Neuronal stem cell (in vitro differentiated cells): Measurements from ENCODE around the gene KCNK10.

Experiments
- DNase-seq: peaks from one replicate; pipeline ENCODE4 v3.0.0-alpha.2; 2013; ENCODE audit warnings: low spot score
- H2AFZ ChIP-seq: one replicate; pipeline ENCODE4 v1.6.1; 2013; ENCODE audit warnings: mild to moderate bottlenecking, low read length, inconsistent platforms
- H2AK5ac ChIP-seq: 2 replicates; pipeline ENCODE4 v1.6.1; 2013; ENCODE audit warnings: low read depth, mild to moderate bottlenecking, inconsistent platforms, low read length, moderate library complexity, mixed read lengths
- H2BK120ac ChIP-seq: 2 replicates; pipeline ENCODE4 v1.6.1; 2013; ENCODE audit warnings: low read depth, mild to moderate bottlenecking, inconsistent platforms, low read length, moderate library complexity, mixed read lengths
- H2BK12ac ChIP-seq: one replicate; pipeline ENCODE4 v1.6.1; 2013; ENCODE audit warnings: low read length, inconsistent platforms
- H2BK15ac ChIP-seq: 2 replicates; pipeline ENCODE4 v1.6.1; 2013; ENCODE audit warnings: mild to moderate bottlenecking, low read length, inconsistent platforms, mixed read lengths
- H2BK5ac ChIP-seq: one replicate; pipeline ENCODE4 v1.6.1; 2013; ENCODE audit warnings: inconsistent platforms, mild to moderate bottlenecking, low read length, moderate library complexity
- H3K14ac ChIP-seq: one replicate; pipeline ENCODE4 v1.6.1; 2013; ENCODE audit warnings: low read length, inconsistent platforms
- H3K18ac ChIP-seq: 2 replicates; pipeline ENCODE4 v1.6.1; 2013; ENCODE audit warnings: low read length, inconsistent platforms
- H3K23ac ChIP-seq: 2 replicates; pipeline ENCODE4 v1.6.1; 2013; ENCODE audit warnings: low read depth, mild to moderate bottlenecking, mixed read lengths, low read length, inconsistent platforms; ENCODE audit not compliant: poor library complexity
- H3K27ac ChIP-seq: replicated peaks from 3 replicates; pipeline ENCODE4 v1.5.1; 2013; ENCODE audit warnings: low read length, inconsistent platforms
- H3K27me3 ChIP-seq, 3 experiments: 2 replicates each; pipeline ENCODE4 v1.6.1; 2013; ENCODE audit warnings: low read length in 3 of 3, mild to moderate bottlenecking in 2 of 3, inconsistent platforms in 1 of 3, low read depth in 1 of 3, mixed read lengths in 1 of 3, moderate library complexity in 1 of 3; ENCODE audit not compliant: control insufficient read depth in 3 of 3, insufficient read depth in 3 of 3
- H3K36me3 ChIP-seq, 2 donors: replicated peaks in 1 of 2; 2 replicates each; pipeline ENCODE4 v1.6.1; 2013; ENCODE audit warnings: low read length in 2 of 2; ENCODE audit not compliant: control insufficient read depth in 2 of 2, insufficient read depth in 2 of 2
- H3K4ac ChIP-seq: 2 replicates; pipeline ENCODE4 v1.6.1; 2013; ENCODE audit warnings: inconsistent platforms, mild to moderate bottlenecking, low read length, moderate library complexity
- H3K4me1 ChIP-seq, 2 donors: 1 replicate in 1 of 2; 2 replicates in 1 of 2; pipeline ENCODE4 v1.6.1; 2013; ENCODE audit warnings: low read length in 2 of 2, low read depth in 1 of 2; ENCODE audit not compliant: control insufficient read depth in 2 of 2, insufficient read depth in 1 of 2
- H3K4me2 ChIP-seq: one replicate; pipeline ENCODE4 v1.6.1; 2013; ENCODE audit warnings: mild to moderate bottlenecking, low read length, inconsistent platforms; ENCODE audit not compliant: insufficient read depth, poor library complexity, severe bottlenecking
- H3K4me3 ChIP-seq, 2 donors: 2 replicates each; pipeline ENCODE4 v1.5.1; 2013; ENCODE audit warnings: low read length in 2 of 2, mild to moderate bottlenecking in 2 of 2, inconsistent platforms in 1 of 2, moderate library complexity in 1 of 2
- H3K79me1 ChIP-seq: one replicate; pipeline ENCODE4 v1.6.1; 2013; ENCODE audit warnings: low read depth, mild to moderate bottlenecking, inconsistent platforms, low read length, moderate library complexity
- H3K9ac ChIP-seq: one replicate; pipeline ENCODE4 v1.6.1; 2013; ENCODE audit warnings: mild to moderate bottlenecking, low read depth, low read length, inconsistent platforms; ENCODE audit not compliant: poor library complexity
- H3K9me3 ChIP-seq, 2 donors: replicated peaks in 1 of 2; 2 replicates each; pipeline versions ENCODE3 to v1.6.1; 2013; ENCODE audit warnings: low read length in 2 of 2, mild to moderate bottlenecking in 2 of 2, inconsistent platforms in 1 of 2, low read depth in 1 of 2, mixed read lengths in 1 of 2, moderate library complexity in 1 of 2; ENCODE audit not compliant: control insufficient read depth in 2 of 2, insufficient read depth in 1 of 2
- H4K8ac ChIP-seq: one replicate; pipeline ENCODE4 v1.6.1; 2013; ENCODE audit warnings: low read depth, mild to moderate bottlenecking, inconsistent platforms, low read length, moderate library complexity
- H4K91ac ChIP-seq: one replicate; pipeline ENCODE4 v1.6.1; 2013; ENCODE audit warnings: low read length, low read depth, mild to moderate bottlenecking, inconsistent platforms; ENCODE audit not compliant: poor library complexity
- WGBS, 2 donors: extraction: QIAGEN DNeasy Blood & Tissue Kit; methylation state at CpG; one replicate each; pipeline ENCODE4 v1.1.7; 2013; ENCODE audit warnings: missing lambda C conversion rate in 2 of 2, mixed read lengths in 1 of 2; ENCODE audit not compliant: insufficient read length in 2 of 2, insufficient replicate concordance in 1 of 2; ENCODE audit errors: extremely low coverage in 2 of 2; 5-methylcytosine and 5-hydroxymethylcytosine counted together

The KCNK10 gene

GRCh38 chr14:88181072-88181471 lies 142.0 kb downstream of the KCNK10 start:
- H3K36me3 ChIP-seq = peaks cover 6 to 16% of the 10 kb centered on the region in 2 donors
- H2BK15ac ChIP-seq = no peak overlapping the region
- H3K18ac ChIP-seq = no peak overlapping the region
- H3K23ac ChIP-seq = no peak overlapping the region
- no peak overlapping the region for H3K4me3 ChIP-seq
- H3K4me1 ChIP-seq = peaks cover 0 to 3% of the 10 kb centered on the region in 2 donors
- no peaks in the 10 kb centered on the region for H3K9me3 ChIP-seq
- no peaks in the 10 kb centered on the region for H3K27me3 ChIP-seq
- H3K9ac ChIP-seq = no peak overlapping the region
- WGBS, 2 donors = no CpG with 5 or more reads among the region's 5 CpGs
- no peak overlapping the region for H3K4ac ChIP-seq
- DNase-seq = no peak
- H3K14ac ChIP-seq = no peak overlapping the region
- no peak overlapping the region for H2AFZ ChIP-seq
- H2BK12ac ChIP-seq = no peak overlapping the region
- H2BK120ac ChIP-seq = no peak overlapping the region
- H2BK5ac ChIP-seq = no peak overlapping the region
- no peak overlapping the region for H2AK5ac ChIP-seq
- no peak overlapping the region for H4K91ac ChIP-seq
- no peak overlapping the region for H3K27ac ChIP-seq
- H3K4me2 ChIP-seq = no peak overlapping the region
- no peaks in the 10 kb centered on the region for H3K79me1 ChIP-seq
- H4K8ac ChIP-seq = no peak overlapping the region

DNA sequence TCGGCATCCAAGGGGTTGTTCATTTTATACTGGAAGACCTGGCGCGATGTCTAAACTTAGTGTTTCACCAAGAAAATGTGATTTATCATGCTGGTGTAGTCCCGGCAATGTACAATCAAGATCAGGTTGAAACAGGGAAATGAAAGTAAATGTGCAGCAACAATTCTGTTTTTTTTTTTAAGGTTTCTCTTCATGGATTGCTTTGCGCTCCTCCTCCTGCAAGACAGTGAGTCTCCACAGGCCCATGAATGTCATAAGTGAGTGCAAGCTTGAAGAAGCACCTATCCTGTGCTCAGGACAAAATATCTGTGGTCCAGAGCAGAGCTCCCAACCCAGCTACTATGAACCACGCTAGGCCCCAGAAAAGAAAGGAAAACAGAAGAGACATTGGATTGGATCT lies 143.4 kb downstream of the KCNK10 start:
- Histone ChIP-seq H3K4me2 (no peak overlapping the region), H3K4me1 (peaks cover 0 to 4% of the 10 kb centered on the region in 2 donors), H3K4ac (no peak overlapping the region), H4K8ac (no peak overlapping the region), H2BK120ac (no peak overlapping the region), H3K27ac (no peak overlapping the region), H2AFZ (no peak overlapping the region), H3K79me1 (no peaks in the 10 kb centered on the region), H3K36me3 (peaks cover 2 to 6% of the 10 kb centered on the region in 2 donors), H3K9me3 (no peaks in the 10 kb centered on the region), H2BK12ac (no peak overlapping the region), H2BK5ac (no peak overlapping the region), H3K4me3 (no peak overlapping the region), H3K23ac (no peak overlapping the region), H2BK15ac (no peak overlapping the region), H3K27me3 (no peaks in the 10 kb centered on the region), H3K9ac (no peak overlapping the region), H2AK5ac (no peak overlapping the region), H4K91ac (no peak overlapping the region), H3K14ac (no peak overlapping the region), H3K18ac (no peak overlapping the region)
- DNase-seq = no peak
- no CpG with 5 or more reads among the region's 6 CpGs for WGBS, 2 donors

GRCh38 chr14:88170333-88170732 lies 152.7 kb downstream of the KCNK10 start:
- H3K36me3 ChIP-seq = no peaks in the 10 kb centered on the region
- H4K91ac ChIP-seq = no peak overlapping the region
- H3K4me1 ChIP-seq = peaks cover 0 to under 1% of the 10 kb centered on the region in 2 donors
- no peak overlapping the region for H3K4me2 ChIP-seq
- H3K18ac ChIP-seq = no peak overlapping the region
- H4K8ac ChIP-seq = no peak overlapping the region
- no peak overlapping the region for H3K4ac ChIP-seq
- H2AK5ac ChIP-seq = no peak overlapping the region
- H3K23ac ChIP-seq = no peak overlapping the region
- no peaks in the 10 kb centered on the region for H3K79me1 ChIP-seq
- no peak overlapping the region for H3K4me3 ChIP-seq
- no peak overlapping the region for H3K9ac ChIP-seq
- no peak overlapping the region for H2BK120ac ChIP-seq
- peaks cover 0 to 6% of the 10 kb centered on the region in 2 donors for H3K9me3 ChIP-seq
- no peak overlapping the region for H2BK5ac ChIP-seq
- no peak overlapping the region for H3K14ac ChIP-seq
- no peak overlapping the region for H3K27ac ChIP-seq
- no peak overlapping the region for H2BK12ac ChIP-seq
- no peak overlapping the region for H2BK15ac ChIP-seq
- no peak overlapping the region for H2AFZ ChIP-seq
- no peak for DNase-seq
- no peaks in the 10 kb centered on the region for H3K27me3 ChIP-seq

DNA sequence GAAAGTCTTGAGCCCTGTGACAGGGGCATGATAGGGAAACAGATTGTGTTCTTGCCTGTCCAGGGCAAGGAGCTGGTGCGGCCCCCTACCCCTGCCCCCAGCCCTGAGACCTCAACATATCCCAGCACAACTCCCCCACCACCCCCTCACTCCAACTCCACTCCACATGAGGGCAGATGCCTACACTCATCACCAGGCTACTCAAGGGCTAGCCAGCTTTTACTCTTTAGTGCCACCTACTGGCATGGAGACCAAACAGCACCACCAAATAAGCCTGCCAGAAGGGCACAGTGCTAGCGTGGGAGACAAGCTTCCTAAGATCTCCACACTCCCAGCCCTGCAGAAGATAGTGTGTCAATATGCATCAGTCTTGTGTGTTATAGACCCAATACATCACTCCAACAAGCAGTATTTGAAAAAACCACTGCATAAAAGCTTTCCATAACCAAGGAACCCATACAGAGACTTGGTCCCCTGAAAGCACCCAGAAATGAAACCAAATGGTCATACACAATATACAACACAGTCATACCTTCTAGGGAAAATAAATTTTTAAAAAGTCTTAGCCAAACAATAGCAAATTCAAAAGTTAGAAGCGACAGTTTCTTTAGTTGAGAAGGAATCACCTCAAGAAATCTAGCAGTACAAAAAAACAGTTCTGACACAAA lies 154.4 kb downstream of the KCNK10 start:
- DNase-seq = no peak
- no peak overlapping the region for H3K23ac ChIP-seq
- H4K91ac ChIP-seq = no peak overlapping the region

More for the DNA sequence above, 154.4 kb downstream of the KCNK10 start:
- H3K4me3 ChIP-seq = no peak overlapping the region
- no CpG with 5 or more reads among the region's 3 CpGs for WGBS, 2 donors
- H3K4me2 ChIP-seq = no peak overlapping the region
- H3K4me1 ChIP-seq = no peaks in the 10 kb centered on the region
- H3K9me3 ChIP-seq = peaks cover 0 to 6% of the 10 kb centered on the region in 2 donors
- no peak overlapping the region for H3K18ac ChIP-seq
- no peak overlapping the region for H2BK5ac ChIP-seq
- no peaks in the 10 kb centered on the region for H3K27me3 ChIP-seq
- no peak overlapping the region for H2BK15ac ChIP-seq
- H2BK120ac ChIP-seq = no peak overlapping the region
- H2AFZ ChIP-seq = no peak overlapping the region
- no peak overlapping the region for H4K8ac ChIP-seq
- no peak overlapping the region for H3K14ac ChIP-seq
- H3K9ac ChIP-seq = no peak overlapping the region
- H2BK12ac ChIP-seq = no peak overlapping the region
- H3K36me3 ChIP-seq = no peaks in the 10 kb centered on the region
- no peak overlapping the region for H3K4ac ChIP-seq
- H3K79me1 ChIP-seq = no peaks in the 10 kb centered on the region
- H2AK5ac ChIP-seq = no peak overlapping the region
- no peak overlapping the region for H3K27ac ChIP-seq
